Caco-2 (cell line): ENCODE data around the gene DEPDC5. TPM values are rescaled to one million over a fixed set of nuclear protein-coding genes. Genes with fewer than 3 reads are reported as not detected.

ENCODE experiments used
- BruUV-seq: library from RNA; stranded (reverse); fragments of 400-500 nt; replicated peaks from 2 replicates; lab custom pipeline; 2021; lab: Mats Ljungman, UMichigan
- CTCF ChIA-PET: fragments of 300-600 bp; sonication (Branson Sonifier 250); formaldehyde crosslinking; loops from one replicate; lab custom pipeline; 2022; ENCODE audit warnings: antibody characterized with exemption; lab: Charles Lee
- POLR2A ChIA-PET: fragments of 300-600 bp; sonication (Branson Sonifier 250); formaldehyde crosslinking; loops from one replicate; lab custom pipeline; 2022; ENCODE audit warnings: antibody characterized with exemption; lab: Charles Lee
- DNase-seq, 2 experiments: peaks; one replicate each; pipeline versions ENCODE4 v3.0.0 to v3.0.0-alpha.2; 2020 to 2022
- H3K27me3 ChIP-seq: replicated peaks from 2 replicates; pipeline ENCODE4 v1.6.0; 2011; ENCODE audit warnings: low read length; ENCODE audit not compliant: control insufficient read depth, insufficient read depth
- H3K36me3 ChIP-seq: 2 replicates; pipeline ENCODE4 v1.5.1; 2011; ENCODE audit warnings: low read length; ENCODE audit not compliant: control insufficient read depth, insufficient read depth
- H3K4me1 ChIP-seq: fragments of 250-450 bp; sonication (Bioruptor Pico); 2 replicates; pipeline ENCODE4 v1.5.1; 2020; ENCODE audit warnings: mild to moderate bottlenecking
- H3K4me3 ChIP-seq: 2 replicates; pipeline ENCODE4 v1.5.1; 2011; ENCODE audit warnings: low read depth, mild to moderate bottlenecking, control low read depth, low read length
- H3K9me3 ChIP-seq: fragments of 250-450 bp; sonication (Bioruptor Pico); 2 replicates; pipeline ENCODE4 v1.5.1; 2020; ENCODE audit warnings: mild to moderate bottlenecking, moderate library complexity
- H3K27ac Mint-ChIP-seq: one replicate; pipeline ENCODE4 v1.8.0; 2022; ENCODE audit warnings: mixed read lengths; ENCODE audit not compliant: unreplicated experiment
- H3K27me3 Mint-ChIP-seq: one replicate; pipeline ENCODE4 v1.8.0; 2022; ENCODE audit warnings: mixed read lengths; ENCODE audit not compliant: insufficient read depth, unreplicated experiment
- H3K36me3 Mint-ChIP-seq: one replicate; pipeline ENCODE4 v1.8.0; 2022; ENCODE audit warnings: mild to moderate bottlenecking, mixed read lengths; ENCODE audit not compliant: insufficient read depth, unreplicated experiment
- H3K4me1 Mint-ChIP-seq: one replicate; pipeline ENCODE4 v1.8.0; 2022; ENCODE audit warnings: low read depth, mixed read lengths; ENCODE audit not compliant: unreplicated experiment
- H3K4me3 Mint-ChIP-seq: one replicate; pipeline ENCODE4 v1.8.0; 2022; ENCODE audit warnings: mild to moderate bottlenecking, moderate library complexity, mixed read lengths; ENCODE audit not compliant: unreplicated experiment
- H3K9me3 Mint-ChIP-seq: one replicate; pipeline ENCODE4 v1.8.0; 2022; ENCODE audit warnings: mixed read lengths; ENCODE audit not compliant: unreplicated experiment
- CTCF ChIP-seq, 2 experiments: fragments of 200-600 bp in 1 of 2; IDR thresholded peaks; 1 replicate in 1 of 2; 2 replicates in 1 of 2; pipeline versions ENCODE4 v1.5.1 to v1.8.0; 2011 to 2022; ENCODE audit warnings: antibody characterized with exemption in 1 of 2, control low read depth in 1 of 2, inconsistent platforms in 1 of 2, low read depth in 1 of 2, low read length in 1 of 2, mild to moderate bottlenecking in 1 of 2, moderate library complexity in 1 of 2; ENCODE audit not compliant: insufficient read depth in 1 of 2, severe bottlenecking in 1 of 2, unreplicated experiment in 1 of 2
- intact Hi-C: fragments of 100-400 bp; cut with micrococcal nuclease; formaldehyde crosslinking; loops from one replicate; pipeline ENCODE4 v1.10.0; 2022; ENCODE audit not compliant: unreplicated experiment
- total RNA-seq: library from RNA; stranded (reverse); gene quantifications from 2 replicates; pipeline ENCODE4 v1.2.3, GENCODE V29; 2022

DEPDC5 gene
- total RNA-seq, 1 experiment from 2014 or later = 19.4 TPM

- Histone ChIP-seq H3K27me3 (no peaks in the 10 kb centered on the region), H3K9me3 (no peaks in the 10 kb centered on the region), H3K4me1 (no peaks in the 10 kb centered on the region; the same call in 1 of the 2 replicates), H3K36me3 (peaks cover 1% of the 10 kb centered on the region), H3K4me3 (no peak overlapping the region)
- Mint-ChIP-seq H3K27me3 (no peaks in the 10 kb centered on the region), H3K9me3 (no peaks in the 10 kb centered on the region), H3K4me1 (no peaks in the 10 kb centered on the region), H3K36me3 (peaks cover 18% of the 10 kb centered on the region), H3K27ac (no peak overlapping the region), H3K4me3 (no peak overlapping the region)
- no peak for TF ChIP-seq CTCF (IDR thresholded peaks at IDR 0.05; ENCODE audit: insufficient read depth in 1 of 2, low read depth in 1 of 2, low read length in 1 of 2, severe bottlenecking in 1 of 2, unreplicated experiment in 1 of 2)
- intact Hi-C loops = no loop called here
- POLR2A ChIA-PET = no interaction called here
- BruUV-seq = no TSS peak
- DNase-seq = no peak
- CTCF ChIA-PET = interaction anchor here (0.6 kb wide), 1 partner anchor 31 kb away, joined by 3 read pairs; no protein-coding TSS in a partner anchor
These were observed 121.0 kb downstream of the DEPDC5 start for GRCh38 chr22:31874821-31875220.

GRCh38 chr22:31876156-31876920, 122.5 kb downstream of the DEPDC5 start:
- Mint-ChIP-seq H3K4me3 (no peak overlapping the region), H3K27me3 (no peaks in the 10 kb centered on the region), H3K9me3 (no peaks in the 10 kb centered on the region), H3K4me1 (no peaks in the 10 kb centered on the region), H3K27ac (no peak overlapping the region), H3K36me3 (peaks cover 12% of the 10 kb centered on the region)
- POLR2A ChIA-PET = interaction anchor here (0.5 kb wide), 1 partner anchor 52 kb away, joined by 3 read pairs; no protein-coding TSS in a partner anchor
- Histone ChIP-seq H3K36me3 (peaks cover 1% of the 10 kb centered on the region), H3K27me3 (no peaks in the 10 kb centered on the region), H3K9me3 (no peaks in the 10 kb centered on the region), H3K4me1 (no peaks in the 10 kb centered on the region; the same call in 1 of the 2 replicates), H3K4me3 (no peak overlapping the region)
- CTCF ChIA-PET = interaction anchor here (0.6 to 0.9 kb wide), 3 partner anchors 32 to 585 kb away, joined by 3 to 4 read pairs (median 3); no protein-coding TSS in a partner anchor
- no peak for TF ChIP-seq CTCF (IDR thresholded peaks at IDR 0.05; ENCODE audit: insufficient read depth in 1 of 2, low read depth in 1 of 2, low read length in 1 of 2, severe bottlenecking in 1 of 2, unreplicated experiment in 1 of 2)
- intact Hi-C loops = no loop called here
- no TSS peak for BruUV-seq
- DNase-seq = no peak

- no peak for DNase-seq
- Mint-ChIP-seq H3K4me1 (no peaks in the 10 kb centered on the region), H3K27me3 (no peaks in the 10 kb centered on the region), H3K27ac (no peak overlapping the region), H3K36me3 (peaks cover 6% of the 10 kb centered on the region), H3K9me3 (no peaks in the 10 kb centered on the region), H3K4me3 (no peak overlapping the region)
- intact Hi-C loops = no loop called here
- H3K36me3 ChIP-seq = peaks cover 1% of the 10 kb centered on the region; the same call in 1 of the 2 replicates
- ChIA-PET POLR2A (no interaction called here), CTCF (interaction anchor here (0.9 kb wide), 1 partner anchor 91 kb away, joined by 3 read pairs; no protein-coding TSS in a partner anchor)
- TF ChIP-seq CTCF (IDR thresholded peaks at IDR 0.05; ENCODE audit: insufficient read depth in 1 of 2, low read depth in 1 of 2, low read length in 1 of 2, severe bottlenecking in 1 of 2, unreplicated experiment in 1 of 2) = no peak
- no TSS peak for BruUV-seq
- no peaks in the 10 kb centered on the region for H3K9me3 ChIP-seq
- no peak overlapping the region for H3K4me3 ChIP-seq
- H3K27me3 ChIP-seq = no peaks in the 10 kb centered on the region
- no peaks in the 10 kb centered on the region; the same call in 1 of the 2 replicates for H3K4me1 ChIP-seq
These were observed 125.8 kb downstream of the DEPDC5 start for GRCh38 chr22:31879585-31879984.
